ENCODE data around the gene ARHGEF4.
"Not testable (repeated sequence)": the region's sequence is repeated elsewhere in the genome, so short reads cannot be mapped to it uniquely, and the experiment has no call there.

Gene ARHGEF4

GRCh38 chr2:130986890-130987493 is 150.3 kb downstream of the ARHGEF4 start:
- no peak for DNase-seq

GRCh38 chr2:130987519-130988425 is 151.1 kb downstream of the ARHGEF4 start:
- DNase-seq = no peak

GRCh38 chr2:130991446-130991845 is 154.7 kb downstream of the ARHGEF4 start:
- not testable (repeated sequence) for DNase-seq

GRCh38 chr2:130992003-130992402 is 155.3 kb downstream of the ARHGEF4 start:
- not testable (repeated sequence) for DNase-seq

GRCh38 chr2:130996691-130997090 is 160.0 kb downstream of the ARHGEF4 start:
- DNase-seq = no peak

- no peak for DNase-seq
Measured at GRCh38 chr2:130997198-130997597, 160.5 kb downstream of the ARHGEF4 start.

GRCh38 chr2:130998561-130998960 is 161.8 kb downstream of the ARHGEF4 start:
- no peak for DNase-seq

- no peak for DNase-seq
Measured at GRCh38 chr2:131004446-131005209, 167.9 kb downstream of the ARHGEF4 start.

GRCh38 chr2:131005216-131005935 is 168.7 kb downstream of the ARHGEF4 start:
- no peak for DNase-seq

GRCh38 chr2:131006561-131006960 is 169.8 kb downstream of the ARHGEF4 start:
- DNase-seq = no peak

- DNase-seq = no peak
Measured at GRCh38 chr2:131008967-131009366, 172.3 kb downstream of the ARHGEF4 start.

- DNase-seq = no peak
Measured at GRCh38 chr2:131009713-131010475, 173.2 kb downstream of the ARHGEF4 start.

- no peak for DNase-seq
Measured at GRCh38 chr2:131010566-131010965, 173.9 kb downstream of the ARHGEF4 start.

GRCh38 chr2:131011486-131011885 is 174.8 kb downstream of the ARHGEF4 start:
- DNase-seq = no peak

- no peak for DNase-seq
Measured at GRCh38 chr2:131014141-131014540, 177.4 kb downstream of the ARHGEF4 start.

- DNase-seq = no peak
Measured at GRCh38 chr2:131015764-131016163, 179.1 kb downstream of the ARHGEF4 start.

- peak; percentile 2 for DNase-seq
Measured at GRCh38 chr2:131016826-131017741, 180.4 kb downstream of the ARHGEF4 start.

- no peak for DNase-seq
Measured at GRCh38 chr2:131022731-131023130, 186.0 kb downstream of the ARHGEF4 start.

- DNase-seq = no peak
Measured at GRCh38 chr2:131023758-131024157, 187.0 kb downstream of the ARHGEF4 start.

- no peak for DNase-seq
Measured at GRCh38 chr2:131026919-131027318, 190.2 kb downstream of the ARHGEF4 start.
